SU-DHL-6 (cell line): Measurements from ENCODE around the gene RTN4.

Source experiments
- H2AFZ ChIP-seq: fragments of 200-600 bp; sonication (generic); 2 replicates; pipeline ENCODE4 v1.6.1; 2014; ENCODE audit warnings: low read depth, mild to moderate bottlenecking, moderate library complexity, mixed read lengths, antibody characterized with exemption, low read length; ENCODE audit not compliant: severe bottlenecking
- H3F3A ChIP-seq: fragments of 200-600 bp; shearing (Covaris generic); 2 replicates; pipeline ENCODE4 v1.6.0; 2016; ENCODE audit warnings: antibody characterized with exemption, mild to moderate bottlenecking; ENCODE audit not compliant: insufficient read depth
- H3K27ac ChIP-seq: fragments of 200-600 bp; sonication (generic); 2 replicates; pipeline ENCODE4 v1.5.1; 2016; ENCODE audit warnings: low read depth, mild to moderate bottlenecking, low read length, moderate library complexity, mixed read lengths
- H3K27me3 ChIP-seq: fragments of 200-600 bp; sonication (generic), shearing (Covaris generic); 2 replicates; pipeline ENCODE4 v1.6.0; 2014; ENCODE audit warnings: mild to moderate bottlenecking, low read length
- H3K36me3 ChIP-seq: fragments of 200-600 bp; sonication (generic); 2 replicates; pipeline ENCODE4 v1.6.1; 2014; ENCODE audit warnings: mild to moderate bottlenecking, low read length, mixed read lengths
- H3K4me2 ChIP-seq: fragments of 300-600, 200-600 bp; shearing (Covaris generic), sonication (generic); 2 replicates; pipeline ENCODE4 v1.6.0; 2014; ENCODE audit warnings: low read length, low read depth, mild to moderate bottlenecking; ENCODE audit not compliant: poor library complexity, severe bottlenecking
- H3K4me3 ChIP-seq: fragments of 200-600 bp; sonication (generic); 2 replicates; pipeline ENCODE4 v1.5.1; 2014; ENCODE audit warnings: antibody characterized with exemption, low read length, mild to moderate bottlenecking, mixed read lengths; ENCODE audit not compliant: insufficient read depth, poor library complexity, severe bottlenecking
- H3K79me2 ChIP-seq: fragments of 200-600 bp; sonication (generic); 2 replicates; pipeline ENCODE4 v1.6.1; 2014; ENCODE audit warnings: mild to moderate bottlenecking, low read length, moderate library complexity; ENCODE audit not compliant: insufficient read depth
- H3K9ac ChIP-seq: fragments of 200-600 bp; sonication (generic); 2 replicates; pipeline ENCODE4 v1.7.0; 2014; ENCODE audit warnings: mild to moderate bottlenecking, low read length
- H3K9me2 ChIP-seq: fragments of 200-600 bp; sonication (generic); replicated peaks from 2 replicates; pipeline ENCODE4 v1.6.1; 2014; ENCODE audit warnings: low read length; ENCODE audit not compliant: insufficient read depth
- H3K9me3 ChIP-seq: fragments of 200-600 bp; sonication (generic); 2 replicates; pipeline ENCODE4 v1.6.1; 2014; ENCODE audit warnings: low read length, mixed read lengths; ENCODE audit not compliant: insufficient read depth
- H4K20me1 ChIP-seq: fragments of 200-600 bp; sonication (generic); 2 replicates; pipeline ENCODE4 v1.6.1; 2014; ENCODE audit warnings: low read depth, mild to moderate bottlenecking, antibody characterized with exemption, low read length, moderate library complexity, mixed read lengths
- CTCF ChIP-seq: fragments of 200-600 bp; sonication (generic); IDR thresholded peaks from one replicate; pipeline ENCODE4 v1.5.1; 2017; ENCODE audit warnings: antibody characterized with exemption, mild to moderate bottlenecking, low read length, moderate library complexity; ENCODE audit not compliant: insufficient read depth, poor library complexity, severe bottlenecking
- EZH2phosphoT487 ChIP-seq: fragments of 200-600 bp; sonication (generic), shearing (Covaris generic); conservative IDR thresholded peaks from 2 replicates; pipeline ENCODE4 v1.6.1; 2018; ENCODE audit warnings: mild to moderate bottlenecking, antibody characterized with exemption, low read length, moderate library complexity, mixed read lengths

Gene RTN4

GRCh38 chr2:55018619-55019018, 31.6 kb downstream of the RTN4 start:
- peaks cover 87% of the 10 kb centered on the region for H3K79me2 ChIP-seq
- peaks cover 7% of the 10 kb centered on the region; the same call in 1 of the 2 replicates for H3K36me3 ChIP-seq
- H4K20me1 ChIP-seq = peaks cover 27% of the 10 kb centered on the region; the same call in 1 of the 2 replicates
- no peak overlapping the region for H3K9ac ChIP-seq
- H3K4me2 ChIP-seq = no peak overlapping the region
- H3K4me3 ChIP-seq = no peak overlapping the region
- TF ChIP-seq CTCF (no peak), EZH2phosphoT487 (no peak)
- no peaks in the 10 kb centered on the region for H3K9me3 ChIP-seq
- H2AFZ ChIP-seq = no peak overlapping the region
- H3K9me2 ChIP-seq = no peaks in the 10 kb centered on the region
- no peaks in the 10 kb centered on the region for H3K27me3 ChIP-seq
- H3K27ac ChIP-seq = no peak overlapping the region
- peaks cover 24% of the 10 kb centered on the region for H3F3A ChIP-seq

GRCh38 chr2:55017880-55018279, 32.4 kb downstream of the RTN4 start:
- Histone ChIP-seq H3K79me2 (peaks cover 85% of the 10 kb centered on the region), H3K9ac (no peak overlapping the region), H3K9me3 (no peaks in the 10 kb centered on the region), H3K27me3 (no peaks in the 10 kb centered on the region), H3K27ac (no peak overlapping the region), H3K4me2 (no peak overlapping the region), H3F3A (peaks cover 24% of the 10 kb centered on the region), H4K20me1 (peaks cover 27% of the 10 kb centered on the region; the same call in 1 of the 2 replicates), H3K9me2 (no peaks in the 10 kb centered on the region), H2AFZ (no peak overlapping the region), H3K4me3 (no peak overlapping the region), H3K36me3 (peaks cover 7% of the 10 kb centered on the region; the same call in 1 of the 2 replicates)
- TF ChIP-seq CTCF = no peak
- TF ChIP-seq EZH2phosphoT487 = no peak

GRCh38 chr2:55017428-55017827, 32.8 kb downstream of the RTN4 start:
- Histone ChIP-seq H3K9me2 (no peaks in the 10 kb centered on the region), H3K36me3 (peaks cover 7% of the 10 kb centered on the region; the same call in 1 of the 2 replicates), H3K27ac (no peak overlapping the region), H4K20me1 (peaks cover 27% of the 10 kb centered on the region; the same call in 1 of the 2 replicates), H3K9me3 (no peaks in the 10 kb centered on the region), H3K4me3 (no peak overlapping the region), H3F3A (peaks cover 24% of the 10 kb centered on the region), H3K27me3 (no peaks in the 10 kb centered on the region), H3K4me2 (no peak overlapping the region), H2AFZ (no peak overlapping the region), H3K9ac (no peak overlapping the region), H3K79me2 (peaks cover 85% of the 10 kb centered on the region)
- TF ChIP-seq EZH2phosphoT487 (no peak), CTCF (no peak)
